GM21526 (cell line): ENCODE measurements around the gene COX6B2.
A peak's percentile ranks its signal among the peaks of the same experiment; 100 is the strongest.

Experiments used
- ATAC-seq: cut with Tn5 transposase; IDR thresholded peaks from one replicate; pipeline ENCODE4 v1.9.1; 2021; ENCODE audit warnings: moderate library complexity; ENCODE audit not compliant: unreplicated experiment, low FRiP score

COX6B2 gene

GRCh38 chr19:55315956-55316525, 38.5 kb downstream of the COX6B2 start:
- ATAC-seq: no peak

GRCh38 chr19:55314396-55314795, 40.1 kb downstream of the COX6B2 start:
- no peak for ATAC-seq

- ATAC-seq: no peak
Measured at GRCh38 chr19:55312621-55313512, 41.7 kb downstream of the COX6B2 start.

GRCh38 chr19:55311797-55312196, 42.7 kb downstream of the COX6B2 start:
- no peak for ATAC-seq

GRCh38 chr19:55311397-55311796, 43.1 kb downstream of the COX6B2 start:
- ATAC-seq: no peak

GRCh38 chr19:55310498-55310897, 44.0 kb downstream of the COX6B2 start:
- ATAC-seq: no peak

- ATAC-seq: no peak
Measured at GRCh38 chr19:55309448-55309847, 45.1 kb downstream of the COX6B2 start.

- ATAC-seq: no peak
Measured at GRCh38 chr19:55308281-55308680, 46.2 kb downstream of the COX6B2 start.

GRCh38 chr19:55306712-55307111, 47.8 kb downstream of the COX6B2 start:
- ATAC-seq: no peak

GRCh38 chr19:55305983-55306562, 48.4 kb downstream of the COX6B2 start:
- ATAC-seq: no peak

- no peak for ATAC-seq
Measured at GRCh38 chr19:55305491-55305890, 49.0 kb downstream of the COX6B2 start.

- no peak for ATAC-seq
Measured at GRCh38 chr19:55304980-55305379, 49.5 kb downstream of the COX6B2 start.

- no peak for ATAC-seq
Measured at GRCh38 chr19:55304279-55304978, 50.1 kb downstream of the COX6B2 start.

GRCh38 chr19:55303477-55303876, 51.0 kb downstream of the COX6B2 start:
- no peak for ATAC-seq

GRCh38 chr19:55302318-55302703, 52.2 kb downstream of the COX6B2 start:
- ATAC-seq: no peak

GRCh38 chr19:55301459-55302317, 52.8 kb downstream of the COX6B2 start:
- peak; percentile 42 for ATAC-seq

- ATAC-seq: no peak
Measured at GRCh38 chr19:55300886-55301458, 53.5 kb downstream of the COX6B2 start.

- no peak for ATAC-seq
Measured at GRCh38 chr19:55299991-55300390, 54.5 kb downstream of the COX6B2 start.
